ENCODE data around the gene NR6A1. TPM values are rescaled to one million over a fixed set of nuclear protein-coding genes. Genes with fewer than 3 reads are reported as not detected.

The NR6A1 gene
- total RNA-seq, 4 donors from 2014 or later, result 9.7 to 14.6 (median 12.5) TPM

GRCh38 chr9:124574534-124575375 lies 196.4 kb downstream of the NR6A1 start:
- in situ Hi-C loops (cut with MboI; ENCODE audit: low pct_ligation_motif_present in 1 of 4, low pct_unique_long_range_greater_than_20kb in 1 of 4, low sequenced_read_pairs in 3 of 4), result no loop called here
- no peaks in the 10 kb centered on the region for H3K9me3 ChIP-seq
- no peak overlapping the region for H3K4me3 ChIP-seq
- no peaks in the 10 kb centered on the region for H3K27me3 ChIP-seq
- no peaks in the 10 kb centered on the region for H3K36me3 ChIP-seq
- H3K27ac ChIP-seq, result no peak overlapping the region
- DNase-seq, result no peak
- 41 to 54% methylated on average over 7 to 10 of the region's 10 CpGs for WGBS, 2 donors (ENCODE audit: low coverage in 1 of 2)
- TF ChIP-seq CTCF (IDR thresholded peaks at IDR 0.05), result no peak
- no peak for TF ChIP-seq EP300 (IDR thresholded peaks at IDR 0.05; ENCODE audit: low read depth)
- no peak for TF ChIP-seq POLR2AphosphoS5 (IDR thresholded peaks at IDR 0.05)
- no peak for TF ChIP-seq POLR2A (IDR thresholded peaks at IDR 0.05)
- H3K4me1 ChIP-seq, result peaks cover 0 to 8% (median 0%) of the 10 kb centered on the region in 4 donors
- intact Hi-C loops (cut with DNase I; ENCODE audit: low total_unique reads), result no loop called here

- H3K9me3 ChIP-seq, result no peaks in the 10 kb centered on the region
- intact Hi-C loops (cut with DNase I; ENCODE audit: low total_unique reads) (no loop called here), in situ Hi-C loops (cut with MboI; ENCODE audit: low pct_ligation_motif_present in 1 of 4, low pct_unique_long_range_greater_than_20kb in 1 of 4, low sequenced_read_pairs in 3 of 4) (no loop called here)
- WGBS, 2 donors (ENCODE audit: low coverage in 1 of 2), result 69 to 84% methylated on average over 2 to 4 of the region's 4 CpGs
- TF ChIP-seq POLR2A (IDR thresholded peaks at IDR 0.05) (no peak), CTCF (IDR thresholded peaks at IDR 0.05) (no peak), EP300 (IDR thresholded peaks at IDR 0.05; ENCODE audit: low read depth) (no peak), POLR2AphosphoS5 (IDR thresholded peaks at IDR 0.05) (no peak)
- no peak for DNase-seq
- no peaks in the 10 kb centered on the region for H3K27me3 ChIP-seq
- no peaks in the 10 kb centered on the region for H3K36me3 ChIP-seq
- H3K27ac ChIP-seq, result no peak overlapping the region
- H3K4me3 ChIP-seq, result no peak overlapping the region
- H3K4me1 ChIP-seq, result peaks cover 0 to 8% (median 0%) of the 10 kb centered on the region in 4 donors
Measured at GRCh38 chr9:124570942-124571666, 200.0 kb downstream of the NR6A1 start.

- intact Hi-C loops (cut with DNase I; ENCODE audit: low total_unique reads), result no loop called here
- WGBS, 2 donors (ENCODE audit: low coverage in 1 of 2), result 48 to 62% methylated on average over 2 of the region's 2 CpGs
- no peaks in the 10 kb centered on the region for H3K9me3 ChIP-seq
- no peak overlapping the region for H3K4me3 ChIP-seq
- H3K27ac ChIP-seq, result no peak overlapping the region
- H3K27me3 ChIP-seq, result no peaks in the 10 kb centered on the region
- in situ Hi-C loops (cut with MboI; ENCODE audit: low pct_ligation_motif_present in 1 of 4, low pct_unique_long_range_greater_than_20kb in 1 of 4, low sequenced_read_pairs in 3 of 4), result no loop called here
- DNase-seq, result no peak
- peaks cover 0 to 8% (median 0%) of the 10 kb centered on the region in 4 donors for H3K4me1 ChIP-seq
- TF ChIP-seq EP300 (IDR thresholded peaks at IDR 0.05; ENCODE audit: low read depth) (no peak), POLR2AphosphoS5 (IDR thresholded peaks at IDR 0.05) (no peak), POLR2A (IDR thresholded peaks at IDR 0.05) (no peak), CTCF (IDR thresholded peaks at IDR 0.05) (no peak)
- no peaks in the 10 kb centered on the region for H3K36me3 ChIP-seq
Measured at GRCh38 chr9:124569942-124570341, 201.2 kb downstream of the NR6A1 start.

GRCh38 chr9:124567362-124567761 lies 203.7 kb downstream of the NR6A1 start:
- intact Hi-C loops (cut with DNase I; ENCODE audit: low total_unique reads) (no loop called here), in situ Hi-C loops (cut with MboI; ENCODE audit: low pct_ligation_motif_present in 1 of 4, low pct_unique_long_range_greater_than_20kb in 1 of 4, low sequenced_read_pairs in 3 of 4) (no loop called here)
- no peak overlapping the region for H3K4me3 ChIP-seq
- H3K27ac ChIP-seq, result no peak overlapping the region
- H3K9me3 ChIP-seq, result no peaks in the 10 kb centered on the region
- H3K27me3 ChIP-seq, result no peaks in the 10 kb centered on the region
- no peaks in the 10 kb centered on the region for H3K4me1 ChIP-seq
- TF ChIP-seq POLR2A (IDR thresholded peaks at IDR 0.05) (no peak), EP300 (IDR thresholded peaks at IDR 0.05; ENCODE audit: low read depth) (no peak), POLR2AphosphoS5 (IDR thresholded peaks at IDR 0.05) (no peak), CTCF (IDR thresholded peaks at IDR 0.05) (no peak)
- no peaks in the 10 kb centered on the region for H3K36me3 ChIP-seq
- WGBS, 2 donors (ENCODE audit: low coverage in 1 of 2), result 56 to 80% methylated on average over 3 to 4 of the region's 4 CpGs
- no peak for DNase-seq
